Inferior parietal cortex (tissue), 1 donor: Measurements from ENCODE around the gene MRTFA.
A peak's percentile ranks its signal among the peaks of the same experiment; 100 is the strongest.
"Not testable (repeated sequence)": the region's sequence is repeated elsewhere in the genome, so short reads cannot be mapped to it uniquely, and the experiment has no call there.

Experiments used
- DNase-seq: peaks from one replicate; pipeline ENCODE4 v3.0.0-alpha.2; 2016; ENCODE audit errors: extremely low spot score

MRTFA gene

DNA sequence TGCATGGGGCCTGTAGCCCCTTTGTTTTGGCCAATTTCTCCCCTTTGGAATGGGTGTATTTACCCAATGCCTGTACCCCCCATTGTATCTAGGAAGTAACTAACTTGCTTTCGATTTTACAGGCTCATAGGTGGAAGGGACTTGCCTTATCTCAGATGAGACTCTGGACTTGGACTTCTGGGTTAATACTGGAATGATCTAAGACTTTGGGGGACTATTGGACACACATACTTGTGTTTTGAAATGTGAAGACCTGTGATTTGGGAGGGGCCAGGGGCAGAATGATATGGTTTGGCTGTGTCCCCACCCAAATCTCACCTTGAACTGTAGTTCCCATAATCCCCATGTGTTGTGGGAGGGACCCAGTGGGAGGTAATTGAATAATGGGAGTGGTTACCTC is 82.5 kb downstream of the MRTFA start:
- not testable (repeated sequence) for DNase-seq

GRCh38 chr22:40553014-40553554 is 83.4 kb downstream of the MRTFA start:
- DNase-seq, result no peak

- DNase-seq, result no peak
Observed at GRCh38 chr22:40552070-40552469, 84.4 kb downstream of the MRTFA start.

DNA sequence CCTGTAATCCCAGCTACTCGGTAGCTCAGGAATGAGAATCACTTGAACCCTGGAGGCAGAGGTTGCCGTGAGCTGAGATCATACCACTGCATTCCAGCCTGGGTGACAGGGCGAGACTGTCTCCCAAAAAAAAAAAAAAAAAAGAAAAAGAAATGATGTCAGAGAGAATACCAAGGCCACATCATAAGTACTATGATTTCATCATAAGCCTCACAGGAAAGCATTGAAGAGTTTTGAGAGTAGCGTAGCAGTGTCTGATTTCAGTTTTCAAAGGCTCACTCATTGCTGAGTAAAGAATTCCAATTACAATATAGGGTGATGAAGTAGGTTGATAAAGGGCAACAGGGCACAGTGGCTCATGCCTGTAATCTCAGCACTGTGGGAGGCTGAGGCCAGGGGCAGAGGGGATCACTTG is 88.8 kb downstream of the MRTFA start:
- no peak for DNase-seq

GRCh38 chr22:40544758-40545157 is 91.8 kb downstream of the MRTFA start:
- no peak for DNase-seq

- no peak for DNase-seq
Observed at GRCh38 chr22:40542821-40543540, 93.5 kb downstream of the MRTFA start.

DNA sequence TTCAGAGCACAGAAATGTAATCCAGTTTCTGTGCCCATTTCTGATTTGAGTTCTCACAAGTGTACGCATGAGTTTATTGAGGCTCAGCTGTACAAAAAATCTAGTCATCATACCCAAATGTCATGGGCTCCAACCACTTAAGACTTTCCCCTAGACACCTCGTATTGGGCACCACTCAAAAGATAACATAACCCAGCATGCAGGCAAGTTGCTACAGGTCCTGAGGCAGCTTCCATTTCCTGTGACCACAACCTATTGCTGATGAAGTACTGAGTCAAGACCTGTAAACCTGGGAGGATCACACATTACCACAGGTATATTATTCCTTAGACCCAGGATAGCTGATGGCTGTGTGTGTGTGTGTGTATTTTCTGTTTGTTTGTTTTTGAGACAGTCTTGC is 95.2 kb downstream of the MRTFA start:
- no peak for DNase-seq

- DNase-seq, result no peak
Observed at GRCh38 chr22:40540265-40540664, 96.3 kb downstream of the MRTFA start.

DNA sequence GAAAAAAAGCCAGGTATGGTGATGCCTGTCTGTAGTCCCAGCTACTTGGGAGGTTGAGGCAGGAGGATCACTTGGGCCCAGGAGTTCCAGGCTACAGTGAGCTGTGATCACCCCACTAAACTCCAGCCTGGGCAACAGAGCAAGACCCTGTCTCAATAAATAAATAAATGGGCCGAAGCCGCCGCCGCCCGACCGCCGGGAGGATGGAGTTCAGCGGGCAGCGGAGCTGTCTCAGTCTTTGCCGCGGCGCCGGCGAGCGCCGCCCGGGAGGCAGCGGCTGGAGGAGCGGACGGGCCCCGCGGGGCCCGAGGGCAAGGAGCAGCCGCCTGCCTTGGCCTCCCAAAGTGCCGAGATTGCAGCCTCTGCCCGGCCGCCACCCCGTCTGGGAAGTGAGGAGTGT is 100.4 kb downstream of the MRTFA start:
- not testable (repeated sequence) for DNase-seq

GRCh38 chr22:40535642-40536041 is 100.9 kb downstream of the MRTFA start:
- no peak for DNase-seq

DNA sequence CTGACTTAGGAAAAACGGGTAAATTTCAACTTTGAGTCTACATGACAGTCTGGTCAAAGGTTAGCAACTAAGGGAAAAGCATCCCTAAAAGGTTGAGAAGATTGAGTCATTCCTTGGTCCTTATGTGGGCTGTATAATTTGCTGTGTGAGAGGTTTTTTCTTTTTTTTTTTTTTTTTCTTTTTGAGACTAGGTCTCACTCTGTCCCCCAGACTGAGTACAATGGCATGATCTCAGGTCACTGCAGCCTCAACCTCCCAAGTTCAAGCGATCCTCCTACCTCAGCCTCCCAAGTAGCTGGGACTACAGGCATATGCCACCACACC is 101.4 kb downstream of the MRTFA start:
- DNase-seq, result no peak

GRCh38 chr22:40534379-40535188 is 101.9 kb downstream of the MRTFA start:
- DNase-seq, result peak; percentile 66

- peak; percentile 69 for DNase-seq
Observed at GRCh38 chr22:40533712-40534378, 102.7 kb downstream of the MRTFA start.

DNA sequence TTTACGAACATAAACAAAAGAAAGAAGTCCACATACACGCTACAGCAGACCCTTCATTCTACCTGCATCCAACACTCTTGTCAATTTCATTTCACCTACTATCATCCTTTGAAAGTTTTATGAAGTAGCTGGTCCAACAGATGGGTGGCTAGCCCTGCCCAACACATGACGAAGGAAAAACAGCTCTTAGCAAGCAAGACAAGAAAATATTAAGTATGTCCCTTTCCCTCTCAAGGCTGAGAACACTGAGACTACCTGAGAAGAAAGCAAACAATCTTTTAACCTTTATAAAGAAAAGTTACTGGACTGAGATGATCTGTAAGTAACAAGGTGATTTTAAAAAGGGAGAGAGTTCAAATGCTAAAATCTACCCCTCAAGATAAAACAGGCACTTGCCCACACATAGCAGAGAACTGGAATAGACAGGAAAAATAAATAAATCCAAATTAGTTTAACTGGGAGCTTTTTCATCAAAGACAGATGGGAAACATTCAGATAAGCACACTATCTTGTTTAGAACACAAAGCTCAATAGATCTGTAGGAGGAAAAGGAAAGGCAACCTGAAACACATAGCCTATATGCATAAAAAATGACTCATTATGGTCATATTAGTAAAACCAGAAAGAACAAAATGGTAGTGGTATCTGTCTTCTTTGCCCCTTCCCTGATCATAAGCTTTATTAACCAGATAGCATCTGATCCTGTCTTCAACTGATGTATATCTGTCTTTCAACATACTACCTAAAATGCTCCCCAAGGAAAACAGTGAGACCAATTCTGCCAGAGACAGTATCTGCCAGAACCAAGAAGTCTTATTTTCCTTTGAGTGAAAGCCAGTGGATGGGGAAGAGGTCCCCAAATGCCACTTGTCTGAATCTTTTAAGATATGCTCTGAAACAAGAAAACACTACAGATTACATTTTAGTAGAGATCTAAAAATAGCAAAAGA is 104.3 kb downstream of the MRTFA start:
- DNase-seq, result no peak

DNA sequence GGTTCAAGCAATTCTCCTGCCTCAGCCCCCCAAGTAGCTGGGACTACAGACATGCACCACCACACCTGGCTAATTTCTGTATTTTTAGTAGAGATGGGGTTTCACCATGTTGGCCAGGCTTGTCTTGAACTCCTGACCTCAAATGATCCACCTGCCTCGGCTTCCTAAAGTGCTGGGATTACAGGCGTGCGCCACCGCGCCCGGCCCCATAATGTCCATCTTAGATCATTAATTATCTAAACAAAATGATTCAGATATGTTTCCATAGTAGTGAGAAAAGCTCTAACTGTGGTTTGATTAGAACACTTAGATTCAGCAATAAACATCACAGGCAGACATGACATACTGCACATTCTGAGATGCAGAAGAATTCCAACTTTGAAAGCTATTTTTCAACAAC is 106.1 kb downstream of the MRTFA start:
- not testable (repeated sequence) for DNase-seq

GRCh38 chr22:40529821-40530220 is 106.7 kb downstream of the MRTFA start:
- DNase-seq, result no peak

DNA sequence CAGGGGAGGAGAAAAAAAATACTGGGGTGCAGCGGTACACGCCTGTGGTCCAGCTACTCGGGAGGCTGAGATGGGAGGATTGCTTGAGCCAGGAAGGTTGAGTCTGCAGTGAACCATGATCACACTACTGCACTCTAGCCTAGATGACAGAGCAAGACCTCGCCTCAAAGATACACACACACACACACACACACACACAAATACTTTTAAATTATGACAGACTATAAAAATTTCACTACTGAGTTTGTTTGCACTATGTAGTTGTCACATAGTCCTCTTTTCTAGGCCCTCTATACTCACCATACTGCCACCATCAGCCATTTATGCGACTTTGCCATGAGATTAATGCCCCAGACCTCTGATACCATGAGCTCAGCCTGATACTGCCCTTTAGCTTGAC is 109.6 kb downstream of the MRTFA start:
- DNase-seq, result no peak

DNA sequence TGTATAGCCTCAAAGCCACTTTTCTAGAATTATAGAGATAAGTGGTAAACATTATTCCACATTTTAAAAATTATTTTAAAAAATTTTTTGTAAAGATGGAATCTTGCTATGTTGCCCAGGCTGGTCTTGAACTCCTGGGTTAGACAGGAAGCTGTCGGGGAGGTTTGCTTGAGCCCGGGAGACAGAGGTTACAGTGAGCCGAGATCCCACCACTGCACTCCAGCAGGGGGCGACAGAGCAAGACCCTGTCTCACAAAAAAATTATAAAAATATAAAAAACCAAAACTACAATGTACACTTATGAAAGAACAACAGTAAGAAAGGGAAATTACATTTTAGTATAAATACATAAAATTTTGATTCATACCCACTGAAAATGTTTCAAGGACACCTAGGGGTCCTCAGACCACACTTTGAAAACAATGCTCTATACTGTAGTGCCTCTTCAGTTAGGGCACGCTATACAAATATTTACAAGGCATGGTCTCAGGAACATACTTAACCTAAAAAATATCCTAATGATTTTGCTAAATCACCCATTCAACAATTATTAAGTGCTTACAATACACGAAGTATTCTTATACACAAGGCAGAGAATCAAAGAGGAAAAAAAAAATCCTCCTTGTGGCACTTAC is 111.2 kb downstream of the MRTFA start:
- no peak for DNase-seq

DNA sequence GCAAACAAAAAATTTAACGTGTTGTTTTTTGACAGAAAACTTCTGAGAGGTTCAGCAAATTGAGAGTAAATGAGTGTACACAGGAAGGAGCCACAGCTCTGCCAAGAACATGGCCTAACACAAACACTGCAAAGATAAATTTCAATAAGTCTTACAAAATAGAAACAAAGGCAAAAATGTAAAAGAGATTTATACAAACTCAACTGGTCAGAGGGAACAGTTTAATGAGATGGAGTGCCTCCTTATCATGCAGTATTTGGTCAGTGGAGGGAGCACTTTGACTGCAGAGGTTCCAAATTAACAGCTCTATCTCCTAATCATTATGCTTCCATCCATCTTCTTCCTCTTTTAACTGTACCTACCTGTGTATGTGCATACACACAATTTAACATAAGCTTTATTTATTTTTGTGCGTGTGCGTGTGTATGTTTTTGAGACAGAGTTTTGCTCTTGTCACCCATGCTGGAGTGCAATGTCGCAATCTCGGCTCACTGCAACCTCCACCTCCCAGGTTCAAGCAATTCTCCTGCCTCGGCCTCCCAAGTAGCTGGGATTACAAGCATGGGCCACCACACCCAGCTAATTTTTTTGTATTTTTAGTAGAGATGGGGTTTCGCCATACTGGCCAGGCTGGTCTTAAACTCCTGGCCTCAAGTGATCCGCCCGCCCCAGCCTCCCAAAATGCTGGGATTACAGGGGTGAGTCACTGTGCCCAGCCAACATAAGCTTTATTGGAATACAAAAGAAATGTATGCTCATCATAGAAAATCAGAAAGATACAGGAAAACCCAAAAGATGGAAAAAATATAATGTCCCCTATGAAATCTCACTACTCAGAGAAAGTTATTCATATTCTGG is 111.9 kb downstream of the MRTFA start:
- no peak for DNase-seq

GRCh38 chr22:40522141-40522540 is 114.4 kb downstream of the MRTFA start:
- no peak for DNase-seq
